Measurements from ENCODE around the gene SMC5. TPM values are rescaled to one million over a fixed set of nuclear protein-coding genes. Genes with fewer than 3 reads are reported as not detected.

The SMC5 gene
- total and polyA plus RNA-seq, 2 of the 8 experiments (the other 6 are each of a cell fraction or from before 2014, with no cell fraction given), result 4.5 to 22.6 TPM

DNA sequence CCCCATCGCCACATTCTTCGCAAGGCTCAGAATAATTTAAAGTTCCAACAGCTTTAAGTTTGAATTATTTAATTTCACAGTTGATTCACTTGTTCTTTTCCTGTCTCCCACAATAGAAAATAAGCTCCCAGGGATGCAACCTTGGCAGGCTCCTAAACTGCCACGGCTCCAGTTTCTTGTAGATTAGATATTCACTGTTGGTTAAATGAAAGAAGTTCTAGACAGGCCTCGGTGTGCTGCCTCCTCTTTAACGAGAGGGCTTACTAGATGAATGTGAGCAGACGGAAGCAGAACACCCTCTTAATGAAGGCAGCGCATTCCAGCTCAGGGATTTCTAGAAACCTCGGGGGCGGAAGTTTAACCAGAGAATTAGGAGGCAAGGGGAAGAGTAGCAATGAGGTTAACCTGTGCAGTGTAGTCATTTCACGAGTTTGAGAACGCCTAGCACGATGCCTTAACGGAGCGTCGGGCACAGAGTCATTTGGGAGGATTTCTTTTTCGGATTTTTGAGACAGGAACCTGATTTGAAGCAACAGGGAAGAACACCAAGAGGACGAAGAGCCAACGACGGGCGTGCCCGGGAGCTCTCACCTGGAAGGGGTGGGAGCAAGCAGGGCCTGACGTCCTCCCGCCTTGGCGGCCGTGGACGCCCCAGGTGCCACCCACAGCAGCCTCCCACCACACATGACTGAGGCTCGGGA, 637 bp upstream of the SMC5 start:
- ChIA-PET POLR2A (ENCODE audit: partially characterized antibody) (interaction anchor here (0.7 to 1.5 kb wide), 6 partner anchors 9 to 38 kb away, joined by 3 to 6 read pairs (median 3); no protein-coding TSS in a partner anchor), CTCF (ENCODE audit: partially characterized antibody) (interaction anchor here (0.6 to 1.2 kb wide), 4 partner anchors 33 to 401 kb away, joined by 3 to 5 read pairs (median 4); no protein-coding TSS in a partner anchor)
- TF ChIP-seq, protein P1, sequence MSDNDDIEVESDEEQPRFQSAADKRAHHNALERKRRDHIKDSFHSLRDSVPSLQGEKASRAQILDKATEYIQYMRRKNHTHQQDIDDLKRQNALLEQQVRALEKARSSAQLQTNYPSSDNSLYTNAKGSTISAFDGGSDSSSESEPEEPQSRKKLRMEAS (IDR thresholded peaks at IDR 0.05), result peak; percentile 72
- TF ChIP-seq GABPA (IDR thresholded peaks at IDR 0.05; ENCODE audit: borderline replicate concordance, insufficient read depth, low read length), result no peak
- TF ChIP-seq, protein P2, sequence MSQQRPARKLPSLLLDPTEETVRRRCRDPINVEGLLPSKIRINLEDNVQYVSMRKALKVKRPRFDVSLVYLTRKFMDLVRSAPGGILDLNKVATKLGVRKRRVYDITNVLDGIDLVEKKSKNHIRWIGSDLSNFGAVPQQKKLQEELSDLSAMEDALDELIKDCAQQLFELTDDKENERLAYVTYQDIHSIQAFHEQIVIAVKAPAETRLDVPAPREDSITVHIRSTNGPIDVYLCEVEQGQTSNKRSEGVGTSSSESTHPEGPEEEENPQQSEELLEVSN (IDR thresholded peaks at IDR 0.05), result peak; percentile 69
- TF ChIP-seq YY1 (IDR thresholded peaks at IDR 0.05; ENCODE audit: low read depth, low read length), result 0 out of 2 replicates have a peak, but pooled peaks have one; percentile 0
- TF ChIP-seq TEAD4 (IDR thresholded peaks at IDR 0.05; ENCODE audit: low read depth, low read length), result peak; percentile 52; the same call in 1 of the 2 replicates
- TF ChIP-seq RBBP5 (IDR thresholded peaks at IDR 0.05; ENCODE audit: borderline replicate concordance, low read depth, low read length), result 0 out of 2 replicates have a peak, but pooled peaks have one; percentile 8
- TF ChIP-seq ZNF274 (IDR thresholded peaks at IDR 0.05; ENCODE audit: borderline replicate concordance, extremely low read depth, low read length), result no peak
- 0 out of 2 replicates have a peak, but pooled peaks have one; percentile 56 for TF ChIP-seq SP4 (IDR thresholded peaks at IDR 0.05; ENCODE audit: low read length)
- 0 out of 2 replicates have a peak overlapping the region, but pooled peaks have one; percentile 36 for H3K18ac ChIP-seq (ENCODE audit: extremely low read depth, low read length)
- peak overlapping the region; percentile 84 for H2AFZ ChIP-seq (ENCODE audit: low read length)
- H2BK12ac ChIP-seq (ENCODE audit: low read depth, low read length), result no peak overlapping the region
- H3K4me3 ChIP-seq (ENCODE audit: extremely low read depth in 1 of 4, insufficient read depth in 2 of 4, low read depth in 3 of 4, low read length in 4 of 4), result peak overlapping the region; percentile 80 to 96 (median 92)
- FAIRE-seq (no peak), DNase-seq (ENCODE audit: low read depth in 1 of 2, low spot score in 2 of 2) (no peak)
- H3K4me1 ChIP-seq (replicated peaks in 1 of 4; ENCODE audit: control insufficient read depth in 3 of 4, insufficient read depth in 4 of 4, low read length in 3 of 4), result peaks cover 0 to 4% (median 2%) of the 10 kb centered on the region in 4 experiments; a peak in 3 of 7 replicates
- H3K14ac ChIP-seq (ENCODE audit: insufficient read length), result no peak overlapping the region
- H3K9me3 ChIP-seq (ENCODE audit: insufficient read depth in 2 of 2, low read depth in 1 of 2, low read length in 1 of 2), result no peaks in the 10 kb centered on the region
- 0 out of 2 replicates have a peak overlapping the region, but pooled peaks have one; percentile 72 for H2BK5ac ChIP-seq (ENCODE audit: low read depth, low read length)
- no peak overlapping the region for H4K8ac ChIP-seq (ENCODE audit: extremely low read depth, insufficient read depth, low read length)
- peak overlapping the region; percentile 49; the same call in 1 of the 2 replicates for H2BK20ac ChIP-seq (ENCODE audit: low read length)
- H3K4ac ChIP-seq (replicated peaks; ENCODE audit: insufficient read length, low read depth, low read length), result no peak overlapping the region
- no peak overlapping the region for H2BK120ac ChIP-seq (replicated peaks; ENCODE audit: low read depth, low read length)
- no peak overlapping the region for H2AK5ac ChIP-seq (ENCODE audit: low read depth, low read length)
- H3K36me3 ChIP-seq (ENCODE audit: control insufficient read depth in 2 of 4, insufficient read depth in 4 of 4, low read length in 3 of 4), result peaks cover 0 to 6% (median 0%) of the 10 kb centered on the region in 4 experiments; a peak in 1 of 8 replicates
- H3K9ac ChIP-seq (replicated peaks in 1 of 4; ENCODE audit: extremely low read depth in 1 of 4, low read depth in 3 of 4, low read length in 3 of 4), result peak overlapping the region in 3 of 4 experiments; percentile 58 to 85 (median 68); a peak in 6 of 7 replicates
- peak overlapping the region; percentile 13 for H4K91ac ChIP-seq (replicated peaks; ENCODE audit: insufficient read length, low read length)
- no peaks in the 10 kb centered on the region; the same call in 1 of the 2 replicates for H3K79me1 ChIP-seq (ENCODE audit: low read depth, low read length)
- H3K23me2 ChIP-seq (ENCODE audit: low read depth, low read length), result no peaks in the 10 kb centered on the region; the same call in 1 of the 2 replicates
- WGBS, 2 experiments (ENCODE audit: extremely low coverage in 1 of 2, insufficient coverage in 1 of 2, insufficient read length in 1 of 2, insufficient replicate concordance in 2 of 2, low coverage in 1 of 2, low lambda C conversion rate in 2 of 2, missing lambda C conversion rate in 1 of 2), result 27% methylated on average over 26 of the region's 27 CpGs; no CpG with 5 or more reads in 1 of the 2 experiments
- H3K27me3 ChIP-seq (replicated peaks in 1 of 4; ENCODE audit: control insufficient read depth in 3 of 4, extremely low read depth in 1 of 4, insufficient read depth in 3 of 4, low read length in 3 of 4), result no peaks in the 10 kb centered on the region
- no peak overlapping the region for H3K56ac ChIP-seq (replicated peaks; ENCODE audit: insufficient read length, low read depth, low read length)
- no peak overlapping the region for H3K23ac ChIP-seq (ENCODE audit: insufficient read length)
- H4K20me1 ChIP-seq (replicated peaks in 1 of 2; ENCODE audit: control insufficient read depth in 1 of 2, insufficient read depth in 2 of 2, low read length in 2 of 2), result peaks cover 6 to 7% of the 10 kb centered on the region in 2 experiments
- H4K5ac ChIP-seq (ENCODE audit: insufficient read length, low read depth, low read length), result peak overlapping the region; percentile 10
- H3K27ac ChIP-seq (ENCODE audit: low read depth, low read length), result peak overlapping the region; percentile 30; the same call in 1 of the 2 replicates
- H3K4me2 ChIP-seq (ENCODE audit: insufficient read depth in 1 of 2, low read depth in 2 of 2, low read length in 2 of 2), result peak overlapping the region; percentile 81 to 86
- peaks cover 9 to 41% of the 10 kb centered on the region in 2 experiments for H3K79me2 ChIP-seq (ENCODE audit: control insufficient read depth in 1 of 2, insufficient read depth in 2 of 2, low read length in 2 of 2)
- no peak overlapping the region for H2BK15ac ChIP-seq (ENCODE audit: low read length)
